ENCODE results near the gene S1PR5.
"Not testable (repeated sequence)": the region's sequence is repeated elsewhere in the genome, so short reads cannot be mapped to it uniquely, and the experiment has no call there.

Gene S1PR5

GRCh38 chr19:10517361-10517759 is at the start of gene S1PR5:
Gene S1PR5, minus strand, starts transcription at chr19:10517447. Its CDS starts 2,436 bp downstream, at chr19:10515011.
- no peak for DNase-seq (ENCODE audit: low read depth)

GRCh38 chr19:10566658-10567410 is 49.6 kb upstream of the S1PR5 start:
- DNase-seq (ENCODE audit: low read depth) = no peak

GRCh38 chr19:10566408-10566657 is 49.1 kb upstream of the S1PR5 start:
- no peak for DNase-seq (ENCODE audit: low read depth)

- DNase-seq (ENCODE audit: low read depth) = peak; percentile 93
Measured at GRCh38 chr19:10565567-10566407, 48.5 kb upstream of the S1PR5 start, which contains the start of gene KRI1. Gene KRI1, minus strand, starts transcription at chr19:10566010. Its CDS starts 11 bp downstream, at chr19:10565999.

GRCh38 chr19:10565028-10565566 is 47.9 kb upstream of the S1PR5 start:
- no peak for DNase-seq (ENCODE audit: low read depth)

GRCh38 chr19:10562609-10563008 is 45.4 kb upstream of the S1PR5 start:
- DNase-seq (ENCODE audit: low read depth) = no peak

- no peak for DNase-seq (ENCODE audit: low read depth)
Measured at GRCh38 chr19:10560154-10560553, 42.9 kb upstream of the S1PR5 start.

- DNase-seq (ENCODE audit: low read depth) = no peak
Measured at GRCh38 chr19:10557603-10558197, 40.5 kb upstream of the S1PR5 start.

GRCh38 chr19:10555610-10555973 is 38.3 kb upstream of the S1PR5 start:
- no peak for DNase-seq (ENCODE audit: low read depth)

GRCh38 chr19:10554760-10555609 is 37.7 kb upstream of the S1PR5 start:
- DNase-seq (ENCODE audit: low read depth) = no peak

GRCh38 chr19:10553943-10554381 is 36.7 kb upstream of the S1PR5 start:
- no peak for DNase-seq (ENCODE audit: low read depth)

GRCh38 chr19:10553087-10553667 is 35.9 kb upstream of the S1PR5 start:
- DNase-seq (ENCODE audit: low read depth) = no peak

GRCh38 chr19:10552510-10553053 is 35.3 kb upstream of the S1PR5 start:
- no peak for DNase-seq (ENCODE audit: low read depth)

- DNase-seq (ENCODE audit: low read depth) = no peak
Measured at GRCh38 chr19:10551698-10552301, 34.6 kb upstream of the S1PR5 start.

- DNase-seq (ENCODE audit: low read depth) = not testable (repeated sequence)
Measured at GRCh38 chr19:10551006-10551405, 33.8 kb upstream of the S1PR5 start.

- DNase-seq (ENCODE audit: low read depth) = no peak
Measured at GRCh38 chr19:10550336-10550735, 33.1 kb upstream of the S1PR5 start.

- no peak for DNase-seq (ENCODE audit: low read depth)
Measured at GRCh38 chr19:10549733-10550132, 32.5 kb upstream of the S1PR5 start.

- no peak for DNase-seq (ENCODE audit: low read depth)
Measured at GRCh38 chr19:10548746-10549276, 31.6 kb upstream of the S1PR5 start.

GRCh38 chr19:10546817-10547216 is 29.6 kb upstream of the S1PR5 start:
- no peak for DNase-seq (ENCODE audit: low read depth)

- DNase-seq (ENCODE audit: low read depth) = no peak
Measured at GRCh38 chr19:10544753-10545251, 27.6 kb upstream of the S1PR5 start.
